H9 (cell line): Measurements from ENCODE around the gene ITK. TPM values are rescaled to one million over a fixed set of nuclear protein-coding genes. Genes with fewer than 3 reads are reported as not detected.

Experiments used
- DNase-seq: peaks from one replicate; pipeline ENCODE4 v3.0.0-alpha.2; 2017
- H2AFZ ChIP-seq: one replicate; pipeline ENCODE4 v1.6.1; 2013; ENCODE audit warnings: mild to moderate bottlenecking, low read length, control low read depth, moderate library complexity
- H2AK5ac ChIP-seq: 2 replicates; pipeline ENCODE4 v1.6.1; 2013; ENCODE audit warnings: low read length, control low read depth, mixed read lengths; ENCODE audit not compliant: insufficient read length
- H2BK120ac ChIP-seq: one replicate; pipeline ENCODE4 v1.6.1; 2013; ENCODE audit warnings: low read depth, mild to moderate bottlenecking, low read length, control low read depth, inconsistent platforms; ENCODE audit not compliant: poor library complexity, severe bottlenecking
- H2BK12ac ChIP-seq: 2 replicates; pipeline ENCODE4 v1.6.1; 2013; ENCODE audit warnings: low read length, control low read depth, mixed read lengths, low read depth; ENCODE audit not compliant: insufficient read length
- H2BK15ac ChIP-seq: 2 replicates; pipeline ENCODE4 v1.6.1; 2013; ENCODE audit warnings: low read depth, low read length, control low read depth
- H2BK20ac ChIP-seq: one replicate; pipeline ENCODE4 v1.6.1; 2013; ENCODE audit warnings: low read depth, mild to moderate bottlenecking, low read length, control low read depth, inconsistent platforms; ENCODE audit not compliant: poor library complexity, severe bottlenecking
- H2BK5ac ChIP-seq: 2 replicates; pipeline ENCODE4 v1.6.1; 2013; ENCODE audit warnings: low read length, control low read depth, mixed read lengths; ENCODE audit not compliant: insufficient read length
- H3K14ac ChIP-seq: 2 replicates; pipeline ENCODE4 v1.6.1; 2013; ENCODE audit warnings: low read length, control low read depth; ENCODE audit not compliant: insufficient read depth
- H3K18ac ChIP-seq: 2 replicates; pipeline ENCODE4 v1.6.1; 2013; ENCODE audit warnings: low read depth, mild to moderate bottlenecking, mixed read lengths, low read length, control low read depth; ENCODE audit not compliant: insufficient read length
- H3K23ac ChIP-seq: 2 replicates; pipeline ENCODE4 v1.6.1; 2013; ENCODE audit warnings: low read length, control low read depth, mixed read lengths, low read depth; ENCODE audit not compliant: insufficient read length
- H3K23me2 ChIP-seq: 2 replicates; pipeline ENCODE4 v1.6.1; 2013; ENCODE audit warnings: low read depth, mild to moderate bottlenecking, mixed read lengths, low read length, control low read depth; ENCODE audit not compliant: insufficient read length, poor library complexity, severe bottlenecking
- H3K27ac ChIP-seq: 2 replicates; pipeline ENCODE4 v1.5.1; 2013; ENCODE audit warnings: low read length, control low read depth, mixed read lengths, low read depth; ENCODE audit not compliant: insufficient read length
- H3K27me3 ChIP-seq: 2 replicates; pipeline ENCODE4 v1.6.1; 2013; ENCODE audit warnings: low read length, control low read depth, inconsistent platforms; ENCODE audit not compliant: insufficient read depth
- H3K4ac ChIP-seq: 2 replicates; pipeline ENCODE4 v1.6.1; 2013; ENCODE audit warnings: low read depth, mild to moderate bottlenecking, control low read depth, inconsistent platforms, low read length, moderate library complexity
- H3K4me1 ChIP-seq: 2 replicates; pipeline ENCODE4 v1.6.1; 2013; ENCODE audit warnings: low read length, control low read depth, inconsistent platforms; ENCODE audit not compliant: insufficient read depth
- H3K4me2 ChIP-seq: 2 replicates; pipeline ENCODE4 v1.6.1; 2013; ENCODE audit warnings: low read length, control low read depth, mixed read lengths; ENCODE audit not compliant: insufficient read length, insufficient read depth
- H3K56ac ChIP-seq: 2 replicates; pipeline ENCODE4 v1.6.1; 2013; ENCODE audit warnings: low read depth, mild to moderate bottlenecking, mixed read lengths, low read length, control low read depth; ENCODE audit not compliant: insufficient read length
- H3K79me1 ChIP-seq: 2 replicates; pipeline ENCODE4 v1.6.1; 2013; ENCODE audit warnings: low read depth, mild to moderate bottlenecking, moderate library complexity, low read length, control low read depth, inconsistent platforms; ENCODE audit not compliant: insufficient read depth, poor library complexity, severe bottlenecking
- H3K79me2 ChIP-seq: 2 replicates; pipeline ENCODE4 v1.6.1; 2013; ENCODE audit warnings: low read length, control low read depth, inconsistent platforms; ENCODE audit not compliant: insufficient read depth
- H3K9ac ChIP-seq: 2 replicates; pipeline ENCODE4 v1.6.1; 2013; ENCODE audit warnings: low read length, control low read depth, mixed read lengths; ENCODE audit not compliant: insufficient read length; ENCODE audit errors: extremely low read depth
- H3K9me3 ChIP-seq: one replicate; pipeline ENCODE4 v1.6.1; 2013; ENCODE audit warnings: low read depth, low read length, inconsistent platforms; ENCODE audit not compliant: control insufficient read depth
- H3T11ph ChIP-seq: one replicate; pipeline ENCODE4 v1.6.1; 2013; ENCODE audit warnings: mild to moderate bottlenecking, low read length, control low read depth, inconsistent platforms
- H4K20me1 ChIP-seq: one replicate; pipeline ENCODE4 v1.6.1; 2013; ENCODE audit not compliant: control insufficient read depth, insufficient read length, insufficient read depth
- H4K5ac ChIP-seq: 2 replicates; pipeline ENCODE4 v1.6.1; 2013; ENCODE audit warnings: low read depth, mild to moderate bottlenecking, mixed read lengths, low read length, control low read depth; ENCODE audit not compliant: insufficient read length
- H4K8ac ChIP-seq: replicated peaks from 2 replicates; pipeline ENCODE4 v1.6.1; 2013; ENCODE audit warnings: low read length, control low read depth, mixed read lengths, low read depth; ENCODE audit not compliant: insufficient read length
- H4K91ac ChIP-seq: 2 replicates; pipeline ENCODE4 v1.6.1; 2013; ENCODE audit warnings: low read depth, mild to moderate bottlenecking, moderate library complexity, mixed read lengths, low read length, control low read depth; ENCODE audit not compliant: insufficient read length
- H3K27ac Mint-ChIP-seq, 3 experiments: 2 replicates in 2 of 3; 3 replicates in 1 of 3; pipeline ENCODE4 v1.8.0; 2020 to 2021; ENCODE audit warnings: mixed read lengths in 3 of 3, mild to moderate bottlenecking in 1 of 3, moderate library complexity in 1 of 3
- H3K27me3 Mint-ChIP-seq: 2 replicates; pipeline ENCODE4 v1.8.0; 2021; ENCODE audit warnings: low read depth, mild to moderate bottlenecking, moderate library complexity, mixed read lengths
- H3K36me3 Mint-ChIP-seq, 3 experiments: 2 replicates in 2 of 3; 3 replicates in 1 of 3; pipeline ENCODE4 v1.8.0; 2020 to 2021; ENCODE audit warnings: low read depth in 3 of 3, mixed read lengths in 3 of 3; ENCODE audit not compliant: insufficient read depth in 1 of 3
- H3K4me1 Mint-ChIP-seq, 2 experiments: 2 replicates each; pipeline ENCODE4 v1.8.0; 2020; ENCODE audit warnings: mixed read lengths in 2 of 2
- H3K4me3 Mint-ChIP-seq, 2 experiments: 2 replicates in 1 of 2; 3 replicates in 1 of 2; pipeline ENCODE4 v1.8.0; 2020 to 2021; ENCODE audit warnings: mild to moderate bottlenecking in 2 of 2, mixed read lengths in 2 of 2, moderate library complexity in 1 of 2
- H3K9me3 Mint-ChIP-seq, 2 experiments: 2 replicates in 1 of 2; 3 replicates in 1 of 2; pipeline ENCODE4 v1.8.0; 2020; ENCODE audit warnings: mild to moderate bottlenecking in 2 of 2, mixed read lengths in 2 of 2, moderate library complexity in 1 of 2
- WGBS: extraction: QIAGEN DNeasy Blood & Tissue Kit; methylation state at CpG from one replicate; pipeline ENCODE4 v1.1.7; 2013; ENCODE audit warnings: missing lambda C conversion rate, low lambda C conversion rate, mixed read lengths; ENCODE audit not compliant: insufficient read length; ENCODE audit errors: extremely low coverage; 5-methylcytosine and 5-hydroxymethylcytosine counted together
- total RNA-seq: library from RNA; stranded (reverse); gene quantifications from 2 replicates; pipeline ENCODE4 v1.2.1, GENCODE V29; 2021
- TF ChIP-seq, protein P1 (sequence below): fragments of 200-600 bp; sonication (generic); conservative IDR thresholded peaks from 3 replicates; pipeline ENCODE4 v1.8.0; 2021; ENCODE audit warnings: antibody characterized with exemption, mild to moderate bottlenecking

The ITK gene
- total RNA-seq, 1 experiment from 2014 or later: 0.22 TPM

- Histone ChIP-seq H2BK15ac (no peak overlapping the region), H3K23ac (no peak overlapping the region), H3K79me2 (no peaks in the 10 kb centered on the region; the same call in 1 of the 2 replicates), H4K5ac (no peak overlapping the region), H3K23me2 (no peaks in the 10 kb centered on the region), H2BK5ac (no peak overlapping the region), H3T11ph (no peak overlapping the region), H2AFZ (no peak overlapping the region), H3K4ac (no peak overlapping the region), H4K91ac (no peak overlapping the region), H3K9ac (no peak overlapping the region), H2BK12ac (no peak overlapping the region), H4K20me1 (no peaks in the 10 kb centered on the region), H3K27ac (no peak overlapping the region), H3K56ac (no peak overlapping the region), H2AK5ac (no peak overlapping the region), H3K4me1 (no peaks in the 10 kb centered on the region), H2BK120ac (no peak overlapping the region), H4K8ac (no peak overlapping the region), H3K18ac (no peak overlapping the region), H3K14ac (no peak overlapping the region), H3K4me2 (no peak overlapping the region), H3K27me3 (no peaks in the 10 kb centered on the region), H3K9me3 (no peaks in the 10 kb centered on the region), H3K79me1 (peaks cover 2% of the 10 kb centered on the region), H2BK20ac (no peak overlapping the region)
- TF ChIP-seq, protein P1, sequence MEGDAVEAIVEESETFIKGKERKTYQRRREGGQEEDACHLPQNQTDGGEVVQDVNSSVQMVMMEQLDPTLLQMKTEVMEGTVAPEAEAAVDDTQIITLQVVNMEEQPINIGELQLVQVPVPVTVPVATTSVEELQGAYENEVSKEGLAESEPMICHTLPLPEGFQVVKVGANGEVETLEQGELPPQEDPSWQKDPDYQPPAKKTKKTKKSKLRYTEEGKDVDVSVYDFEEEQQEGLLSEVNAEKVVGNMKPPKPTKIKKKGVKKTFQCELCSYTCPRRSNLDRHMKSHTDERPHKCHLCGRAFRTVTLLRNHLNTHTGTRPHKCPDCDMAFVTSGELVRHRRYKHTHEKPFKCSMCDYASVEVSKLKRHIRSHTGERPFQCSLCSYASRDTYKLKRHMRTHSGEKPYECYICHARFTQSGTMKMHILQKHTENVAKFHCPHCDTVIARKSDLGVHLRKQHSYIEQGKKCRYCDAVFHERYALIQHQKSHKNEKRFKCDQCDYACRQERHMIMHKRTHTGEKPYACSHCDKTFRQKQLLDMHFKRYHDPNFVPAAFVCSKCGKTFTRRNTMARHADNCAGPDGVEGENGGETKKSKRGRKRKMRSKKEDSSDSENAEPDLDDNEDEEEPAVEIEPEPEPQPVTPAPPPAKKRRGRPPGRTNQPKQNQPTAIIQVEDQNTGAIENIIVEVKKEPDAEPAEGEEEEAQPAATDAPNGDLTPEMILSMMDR: no peak
- H3K4me1 Mint-ChIP-seq: peaks cover 11 to 16% of the 10 kb centered on the region in 2 experiments
- no peaks in the 10 kb centered on the region for H3K27me3 Mint-ChIP-seq
- no peak for DNase-seq
- H3K4me3 Mint-ChIP-seq: no peak overlapping the region
- H3K36me3 Mint-ChIP-seq: peaks cover 3 to 33% (median 12%) of the 10 kb centered on the region in 3 experiments; a peak in 5 of 7 replicates
- WGBS: no CpG with 5 or more reads among the region's 7 CpGs
- H3K9me3 Mint-ChIP-seq: no peaks in the 10 kb centered on the region
- no peak overlapping the region for H3K27ac Mint-ChIP-seq
Measured at GRCh38 chr5:157286761-157287211, 106.1 kb downstream of the ITK start.
